Stimulated activated effector memory CD8-positive, alpha-beta T cell treated with anti-CD3 and anti-CD28 coated beads, Interleukin-12 subunit alpha, Interleukin-12 subunit beta, amount 100 ng/mL, for 72 hours (primary cell): ENCODE measurements around the gene KRT74.

Experiments
- ATAC-seq: fragments of 150-1000 bp; cut with Tn5 transposase; 2 replicates; pipeline ENCODE4 v1.10.0; 2021
- DNase-seq, 2 donors: peaks; one replicate each; pipeline ENCODE4 v3.0.0; 2021 to 2022; ENCODE audit warnings: low spot score in 2 of 2
- H3K27ac Mint-ChIP-seq: one replicate; pipeline ENCODE4 v1.8.0; 2022; ENCODE audit warnings: mild to moderate bottlenecking, mixed read lengths
- H3K36me3 Mint-ChIP-seq: one replicate; pipeline ENCODE4 v1.8.0; 2022; ENCODE audit warnings: mild to moderate bottlenecking, mixed read lengths
- H3K4me1 Mint-ChIP-seq: one replicate; pipeline ENCODE4 v1.8.0; 2022; ENCODE audit warnings: mixed read lengths
- H3K4me3 Mint-ChIP-seq: one replicate; pipeline ENCODE4 v1.8.0; 2022; ENCODE audit warnings: mild to moderate bottlenecking, mixed read lengths
- H3K9me3 Mint-ChIP-seq: one replicate; pipeline ENCODE4 v1.8.0; 2022; ENCODE audit warnings: mixed read lengths

KRT74 gene

GRCh38 chr12:52541709-52542108 is 31.9 kb downstream of the KRT74 start:
- no peak overlapping the region for H3K4me3 Mint-ChIP-seq

GRCh38 chr12:52540531-52540930 is 33.1 kb downstream of the KRT74 start:
- Mint-ChIP-seq H3K4me3 (no peak overlapping the region), H3K9me3 (no peaks in the 10 kb centered on the region), H3K4me1 (peaks cover 10% of the 10 kb centered on the region), H3K36me3 (no peaks in the 10 kb centered on the region), H3K27ac (no peak overlapping the region)
- no peak for ATAC-seq
- DNase-seq, result no peak

More at GRCh38 chr12:52541709-52542108, 31.9 kb downstream of the KRT74 start:
- Mint-ChIP-seq H3K4me1 (peaks cover 10% of the 10 kb centered on the region), H3K36me3 (no peaks in the 10 kb centered on the region), H3K9me3 (no peaks in the 10 kb centered on the region), H3K27ac (no peak overlapping the region)
- no peak for ATAC-seq
- no peak for DNase-seq

DNA sequence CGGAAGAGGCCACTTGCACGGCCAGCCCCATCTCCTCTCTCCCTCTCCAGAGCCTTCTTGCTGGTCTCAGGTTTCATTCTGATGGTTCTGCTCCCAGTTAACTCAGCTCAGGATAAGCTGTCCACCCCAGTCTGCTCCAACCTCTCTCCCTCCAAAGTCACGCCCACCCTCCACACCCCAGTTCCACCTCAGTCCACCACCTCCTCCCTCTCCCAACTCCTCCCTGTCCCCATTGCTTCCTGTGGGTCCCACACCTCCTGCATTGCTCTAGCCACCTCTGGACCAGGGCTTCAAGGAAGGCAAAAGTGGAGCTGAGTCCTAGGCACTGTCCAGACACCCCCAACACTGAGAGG is 33.8 kb downstream of the KRT74 start:
- no peaks in the 10 kb centered on the region for H3K36me3 Mint-ChIP-seq
- DNase-seq (no peak), ATAC-seq (no peak)
- H3K4me3 Mint-ChIP-seq, result no peak overlapping the region
- H3K4me1 Mint-ChIP-seq, result peaks cover 10% of the 10 kb centered on the region
- no peaks in the 10 kb centered on the region for H3K9me3 Mint-ChIP-seq
- H3K27ac Mint-ChIP-seq, result no peak overlapping the region

DNA sequence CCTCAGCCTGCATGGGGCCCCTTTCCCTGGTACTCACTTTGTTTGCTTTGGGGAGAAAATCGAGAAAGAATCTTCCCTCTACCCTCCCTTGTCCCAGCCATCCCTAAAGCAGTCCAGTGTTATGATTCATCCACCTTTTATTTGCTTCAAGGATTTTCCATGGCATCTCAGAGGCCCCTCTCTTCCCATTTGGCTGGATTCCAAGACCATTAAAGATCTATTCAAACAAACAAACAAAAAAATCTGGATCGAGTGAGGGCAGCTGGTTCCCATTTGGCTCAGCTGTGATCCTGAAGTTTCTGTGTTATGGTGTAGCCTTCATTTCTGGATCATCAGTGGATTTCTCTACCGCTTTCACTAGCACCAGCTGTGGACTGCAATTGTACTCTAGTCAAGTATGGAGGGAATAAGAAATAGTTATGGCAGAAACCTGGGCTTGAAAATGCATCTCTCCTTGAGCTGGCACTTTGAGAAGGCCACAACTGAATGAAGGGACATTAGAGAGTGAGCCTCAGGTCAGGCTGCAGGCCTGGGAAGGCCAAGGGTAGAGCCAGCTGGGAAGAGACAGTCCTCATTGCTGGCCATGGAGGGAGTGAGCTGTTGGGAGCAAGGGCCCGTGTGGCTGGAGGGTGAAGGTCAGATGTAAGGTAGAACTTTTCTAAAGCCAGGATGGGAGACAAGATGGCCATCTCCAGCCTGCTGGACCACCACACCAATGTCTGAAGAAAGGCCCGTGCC is 34.4 kb downstream of the KRT74 start:
- peaks cover 10% of the 10 kb centered on the region for H3K4me1 Mint-ChIP-seq
- DNase-seq (no peak), ATAC-seq (no peak)
- no peak overlapping the region for H3K4me3 Mint-ChIP-seq
- H3K9me3 Mint-ChIP-seq, result no peaks in the 10 kb centered on the region
- no peak overlapping the region for H3K27ac Mint-ChIP-seq
- H3K36me3 Mint-ChIP-seq, result no peaks in the 10 kb centered on the region

- Mint-ChIP-seq H3K36me3 (no peaks in the 10 kb centered on the region), H3K27ac (no peak overlapping the region), H3K4me3 (no peak overlapping the region), H3K4me1 (no peaks in the 10 kb centered on the region), H3K9me3 (no peaks in the 10 kb centered on the region)
- no peak for DNase-seq
- ATAC-seq, result no peak
These were observed 36.5 kb downstream of the KRT74 start for GRCh38 chr12:52537101-52537500.

DNA sequence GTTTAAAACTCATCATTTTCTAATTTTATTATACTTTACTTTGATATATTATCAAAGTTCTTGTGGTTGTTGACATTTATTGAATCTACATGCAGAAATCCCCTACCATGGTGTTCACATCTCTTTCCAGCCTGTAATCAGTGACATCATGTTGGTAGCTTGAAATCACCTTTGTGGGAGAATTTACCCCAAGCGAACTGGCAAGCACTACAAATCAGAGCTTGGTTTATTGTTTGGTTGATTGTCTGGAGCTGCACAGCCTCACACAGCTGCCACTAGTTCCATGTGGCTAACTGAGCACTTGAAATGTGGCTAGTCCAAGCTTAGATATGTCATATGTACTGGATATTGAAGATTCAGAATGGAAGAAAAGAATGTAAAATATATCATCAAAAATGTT is 38.1 kb downstream of the KRT74 start:
- H3K4me1 Mint-ChIP-seq, result peaks cover 2% of the 10 kb centered on the region

GRCh38 chr12:52534482-52534881 is 39.2 kb downstream of the KRT74 start:
- Mint-ChIP-seq H3K27ac (no peak overlapping the region), H3K36me3 (no peaks in the 10 kb centered on the region), H3K4me3 (no peak overlapping the region), H3K9me3 (no peaks in the 10 kb centered on the region), H3K4me1 (peaks cover 4% of the 10 kb centered on the region)
- ATAC-seq, result no peak
- DNase-seq, result no peak

More for the DNA sequence above, 38.1 kb downstream of the KRT74 start:
- Mint-ChIP-seq H3K27ac (no peak overlapping the region), H3K36me3 (no peaks in the 10 kb centered on the region), H3K4me3 (no peak overlapping the region), H3K9me3 (no peaks in the 10 kb centered on the region)
- DNase-seq, result no peak
- no peak for ATAC-seq

- ATAC-seq (no peak), DNase-seq (no peak)
- H3K27ac Mint-ChIP-seq, result no peak overlapping the region
- H3K9me3 Mint-ChIP-seq, result no peaks in the 10 kb centered on the region
- H3K36me3 Mint-ChIP-seq, result no peaks in the 10 kb centered on the region
- no peak overlapping the region for H3K4me3 Mint-ChIP-seq
- H3K4me1 Mint-ChIP-seq, result peaks cover 4% of the 10 kb centered on the region
These were observed 39.8 kb downstream of the KRT74 start for GRCh38 chr12:52533686-52534470.

- H3K36me3 Mint-ChIP-seq, result no peaks in the 10 kb centered on the region
- H3K4me1 Mint-ChIP-seq, result peaks cover 4% of the 10 kb centered on the region
- ATAC-seq, result no peak
- no peaks in the 10 kb centered on the region for H3K9me3 Mint-ChIP-seq
- H3K27ac Mint-ChIP-seq, result no peak overlapping the region
- no peak overlapping the region for H3K4me3 Mint-ChIP-seq
- no peak for DNase-seq
These were observed 41.0 kb downstream of the KRT74 start for GRCh38 chr12:52532636-52533035.

GRCh38 chr12:52531566-52532300 is 41.9 kb downstream of the KRT74 start:
- H3K4me3 Mint-ChIP-seq, result no peak overlapping the region
- no peak overlapping the region for H3K27ac Mint-ChIP-seq
- no peaks in the 10 kb centered on the region for H3K9me3 Mint-ChIP-seq
- DNase-seq (no peak), ATAC-seq (no peak)
- H3K4me1 Mint-ChIP-seq, result peaks cover 7% of the 10 kb centered on the region
- no peaks in the 10 kb centered on the region for H3K36me3 Mint-ChIP-seq

DNA sequence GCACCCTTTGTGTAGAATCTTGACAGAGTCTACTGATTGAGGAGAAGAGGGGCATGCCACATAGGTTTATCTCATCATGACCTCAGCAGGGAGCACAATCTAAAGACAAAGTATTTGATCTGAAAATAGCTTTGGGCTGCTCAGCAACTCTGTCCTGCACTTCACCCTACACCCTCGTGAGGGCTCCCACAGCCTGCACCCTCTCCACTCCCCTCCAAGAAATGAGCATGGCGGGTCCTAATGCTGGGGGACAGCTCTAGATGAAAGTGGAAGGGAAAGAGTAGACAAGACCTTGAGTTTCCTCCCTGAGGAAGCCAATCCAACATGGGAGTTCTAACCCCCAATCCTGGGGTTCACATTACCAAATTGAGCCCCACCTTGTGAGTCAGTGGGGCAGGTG is 42.7 kb downstream of the KRT74 start:
- H3K4me1 Mint-ChIP-seq, result peaks cover 13% of the 10 kb centered on the region
- no peak for ATAC-seq
- no peak overlapping the region for H3K27ac Mint-ChIP-seq
- H3K9me3 Mint-ChIP-seq, result no peaks in the 10 kb centered on the region
- H3K4me3 Mint-ChIP-seq, result no peak overlapping the region
- no peak for DNase-seq
- no peaks in the 10 kb centered on the region for H3K36me3 Mint-ChIP-seq

- H3K27ac Mint-ChIP-seq, result no peak overlapping the region
- H3K4me1 Mint-ChIP-seq, result peaks cover 13% of the 10 kb centered on the region
- ATAC-seq, result no peak
- no peak for DNase-seq
- no peaks in the 10 kb centered on the region for H3K9me3 Mint-ChIP-seq
- H3K4me3 Mint-ChIP-seq, result no peak overlapping the region
- no peaks in the 10 kb centered on the region for H3K36me3 Mint-ChIP-seq
These were observed 43.3 kb downstream of the KRT74 start for GRCh38 chr12:52530366-52530765.

GRCh38 chr12:52529846-52530245 is 43.8 kb downstream of the KRT74 start:
- no peak overlapping the region for H3K4me3 Mint-ChIP-seq
- no peak for DNase-seq
- no peaks in the 10 kb centered on the region for H3K36me3 Mint-ChIP-seq
- no peak overlapping the region for H3K27ac Mint-ChIP-seq
- ATAC-seq, result no peak
- peaks cover 13% of the 10 kb centered on the region for H3K4me1 Mint-ChIP-seq
- H3K9me3 Mint-ChIP-seq, result no peaks in the 10 kb centered on the region

DNA sequence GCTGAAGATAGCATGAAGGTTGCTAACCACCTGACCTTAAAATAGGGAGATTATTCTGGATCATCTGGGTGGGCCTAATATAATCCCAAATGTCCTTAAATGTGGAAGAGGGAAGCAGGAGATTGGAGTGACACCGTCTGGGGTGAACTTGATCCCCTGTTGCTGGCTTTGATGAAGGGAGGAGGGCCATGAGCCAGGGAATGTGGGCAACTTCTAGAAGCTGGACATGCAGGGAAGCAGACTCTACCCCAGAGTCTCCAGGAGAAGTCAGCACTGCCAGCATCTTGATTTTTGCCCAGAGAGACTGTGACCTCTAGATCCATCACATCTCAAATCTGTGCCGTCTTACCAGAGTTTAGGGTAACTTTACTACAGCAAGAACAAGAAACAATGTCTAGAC is 44.2 kb downstream of the KRT74 start:
- no peak overlapping the region for H3K4me3 Mint-ChIP-seq
- ATAC-seq (no peak), DNase-seq (no peak)
- no peaks in the 10 kb centered on the region for H3K9me3 Mint-ChIP-seq
- no peak overlapping the region for H3K27ac Mint-ChIP-seq
- peaks cover 13% of the 10 kb centered on the region for H3K4me1 Mint-ChIP-seq
- no peaks in the 10 kb centered on the region for H3K36me3 Mint-ChIP-seq

- Mint-ChIP-seq H3K27ac (no peak overlapping the region), H3K36me3 (no peaks in the 10 kb centered on the region), H3K9me3 (no peaks in the 10 kb centered on the region), H3K4me3 (no peak overlapping the region), H3K4me1 (peaks cover 13% of the 10 kb centered on the region)
- DNase-seq (no peak), ATAC-seq (no peak)
These were observed 45.0 kb downstream of the KRT74 start for GRCh38 chr12:52528641-52529143.
